Endodermal cell (in vitro differentiated cells): ENCODE data around the gene GSK3A. TPM values are rescaled to one million over a fixed set of nuclear protein-coding genes. Genes with fewer than 3 reads are reported as not detected.

ENCODE experiments used
- DNase-seq: peaks from one replicate; pipeline ENCODE4 v3.0.0-alpha.2; 2017
- H3K27ac ChIP-seq: 2 replicates; pipeline ENCODE4 v1.5.1; 2013; ENCODE audit warnings: mild to moderate bottlenecking, low read depth, low read length, moderate library complexity
- H3K27me3 ChIP-seq: 2 replicates; pipeline ENCODE4 v1.6.1; 2013; ENCODE audit warnings: mild to moderate bottlenecking, low read length, moderate library complexity; ENCODE audit not compliant: insufficient read depth, control insufficient read depth, poor library complexity, severe bottlenecking
- H3K36me3 ChIP-seq: 2 replicates; pipeline ENCODE4 v1.7.0; 2013; ENCODE audit warnings: mild to moderate bottlenecking, low read length, moderate library complexity; ENCODE audit not compliant: control insufficient read depth, insufficient read depth
- H3K4me1 ChIP-seq: one replicate; pipeline ENCODE4 v1.7.0; 2013; ENCODE audit warnings: low read length; ENCODE audit not compliant: control insufficient read depth, insufficient read depth
- H3K4me3 ChIP-seq: 2 replicates; pipeline ENCODE4 v1.5.1; 2013; ENCODE audit warnings: mild to moderate bottlenecking, low read length, moderate library complexity
- H3K9ac ChIP-seq: 2 replicates; pipeline ENCODE4 v1.6.1; 2013; ENCODE audit warnings: mild to moderate bottlenecking, low read length, moderate library complexity; ENCODE audit not compliant: poor library complexity, severe bottlenecking; ENCODE audit errors: extremely low read depth
- H3K9me3 ChIP-seq: 2 replicates; pipeline ENCODE4 v1.6.1; 2013; ENCODE audit warnings: mild to moderate bottlenecking, low read length, moderate library complexity; ENCODE audit not compliant: control insufficient read depth
- H3K27ac Mint-ChIP-seq: 2 replicates; pipeline ENCODE4 v1.8.0; 2020; ENCODE audit warnings: mixed read lengths
- H3K27me3 Mint-ChIP-seq: 2 replicates; pipeline ENCODE4 v1.8.0; 2021; ENCODE audit warnings: mild to moderate bottlenecking, mixed read lengths; ENCODE audit not compliant: insufficient read depth
- H3K36me3 Mint-ChIP-seq: 2 replicates; pipeline ENCODE4 v1.8.0; 2020; ENCODE audit warnings: low read depth, mixed read lengths
- H3K4me1 Mint-ChIP-seq: 2 replicates; pipeline ENCODE4 v1.8.0; 2020; ENCODE audit warnings: mixed read lengths
- H3K4me3 Mint-ChIP-seq: 2 replicates; pipeline ENCODE4 v1.8.0; 2020; ENCODE audit warnings: mild to moderate bottlenecking, moderate library complexity, mixed read lengths
- H3K9me3 Mint-ChIP-seq: 2 replicates; pipeline ENCODE4 v1.8.0; 2020; ENCODE audit warnings: mild to moderate bottlenecking, mixed read lengths
- WGBS, 2 experiments: methylation state at CpG; one replicate each; pipeline versions ENCODE4 v1.1.5 to v1.1.7; 2013; ENCODE audit warnings: missing lambda C conversion rate in 2 of 2, mixed read lengths in 1 of 2; ENCODE audit not compliant: insufficient coverage in 1 of 2, insufficient read length in 1 of 2; 5-methylcytosine and 5-hydroxymethylcytosine counted together
- total RNA-seq, 2 donors: library from RNA; stranded (reverse); fragmentation: NEBNext Ultra II Directional in 1 of 2; extraction: Animal tissue kit (Norgen Biotek cat#: 25700) in 1 of 2; gene quantifications; 2 replicates in 1 of 2; 3 replicates in 1 of 2; pipeline ENCODE4 v1.2.1, GENCODE V29; 2021
- TF ChIP-seq, protein P1 (sequence below): fragments of 200-600 bp; sonication (generic); conservative IDR thresholded peaks from 2 replicates; pipeline ENCODE4 v1.5.0; 2021; ENCODE audit warnings: antibody characterized with exemption, mild to moderate bottlenecking

GSK3A gene
- total RNA-seq, 2 donors from 2014 or later = 52.6 to 55.1 TPM

DNA sequence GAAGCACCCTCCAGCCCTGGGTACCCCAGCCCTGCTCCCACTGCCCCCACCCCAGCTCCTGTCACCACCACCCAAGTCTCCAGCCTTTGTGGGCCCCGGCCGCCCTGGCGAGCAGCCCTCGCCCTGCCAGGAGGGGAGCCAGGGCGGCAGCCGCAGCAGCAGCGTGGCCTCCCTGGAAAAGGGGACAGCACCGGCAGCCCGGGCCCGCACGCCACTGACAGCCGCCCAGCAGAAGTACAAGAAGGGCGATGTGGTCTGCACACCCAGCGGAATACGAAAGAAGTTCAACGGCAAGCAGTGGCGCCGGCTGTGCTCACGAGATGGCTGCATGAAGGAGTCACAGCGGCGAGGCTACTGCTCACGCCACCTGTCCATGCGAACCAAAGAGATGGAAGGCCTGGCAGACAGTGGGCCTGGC lies 30.6 kb upstream of the GSK3A start:
- Mint-ChIP-seq H3K9me3 (no peaks in the 10 kb centered on the region), H3K4me3 (no peak overlapping the region), H3K36me3 (peaks cover 23% of the 10 kb centered on the region), H3K27me3 (no peaks in the 10 kb centered on the region), H3K27ac (no peak overlapping the region), H3K4me1 (peaks cover 19% of the 10 kb centered on the region)
- TF ChIP-seq, protein P1, sequence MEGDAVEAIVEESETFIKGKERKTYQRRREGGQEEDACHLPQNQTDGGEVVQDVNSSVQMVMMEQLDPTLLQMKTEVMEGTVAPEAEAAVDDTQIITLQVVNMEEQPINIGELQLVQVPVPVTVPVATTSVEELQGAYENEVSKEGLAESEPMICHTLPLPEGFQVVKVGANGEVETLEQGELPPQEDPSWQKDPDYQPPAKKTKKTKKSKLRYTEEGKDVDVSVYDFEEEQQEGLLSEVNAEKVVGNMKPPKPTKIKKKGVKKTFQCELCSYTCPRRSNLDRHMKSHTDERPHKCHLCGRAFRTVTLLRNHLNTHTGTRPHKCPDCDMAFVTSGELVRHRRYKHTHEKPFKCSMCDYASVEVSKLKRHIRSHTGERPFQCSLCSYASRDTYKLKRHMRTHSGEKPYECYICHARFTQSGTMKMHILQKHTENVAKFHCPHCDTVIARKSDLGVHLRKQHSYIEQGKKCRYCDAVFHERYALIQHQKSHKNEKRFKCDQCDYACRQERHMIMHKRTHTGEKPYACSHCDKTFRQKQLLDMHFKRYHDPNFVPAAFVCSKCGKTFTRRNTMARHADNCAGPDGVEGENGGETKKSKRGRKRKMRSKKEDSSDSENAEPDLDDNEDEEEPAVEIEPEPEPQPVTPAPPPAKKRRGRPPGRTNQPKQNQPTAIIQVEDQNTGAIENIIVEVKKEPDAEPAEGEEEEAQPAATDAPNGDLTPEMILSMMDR = no peak
- 95 to 96% methylated on average over 22 to 23 of the region's 23 CpGs for WGBS, 2 experiments
- Histone ChIP-seq H3K9me3 (no peaks in the 10 kb centered on the region), H3K27me3 (no peaks in the 10 kb centered on the region), H3K27ac (no peak overlapping the region), H3K36me3 (peaks cover 16% of the 10 kb centered on the region), H3K4me1 (peaks cover 4% of the 10 kb centered on the region), H3K9ac (no peak overlapping the region), H3K4me3 (no peak overlapping the region)
- no peak for DNase-seq

DNA sequence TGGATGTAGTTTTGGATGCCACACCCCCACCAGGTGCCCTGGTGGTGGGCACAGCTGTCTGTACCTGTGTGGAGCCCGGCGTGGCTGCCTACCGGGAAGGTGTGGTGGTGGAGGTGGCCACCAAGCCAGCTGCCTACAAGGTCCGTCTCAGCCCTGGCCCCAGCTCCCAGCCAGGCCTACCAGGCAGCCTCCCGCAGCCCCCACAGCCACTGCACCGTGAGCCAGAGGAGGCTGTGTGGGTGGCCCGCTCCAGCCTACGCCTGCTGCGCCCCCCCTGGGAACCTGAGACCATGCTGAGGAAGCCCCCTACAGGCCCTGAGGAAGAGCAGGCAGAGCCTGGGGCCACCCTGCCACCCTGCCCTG lies 30.1 kb upstream of the GSK3A start:
- Mint-ChIP-seq H3K4me3 (no peak overlapping the region), H3K9me3 (no peaks in the 10 kb centered on the region), H3K36me3 (peaks cover 23% of the 10 kb centered on the region), H3K27me3 (no peaks in the 10 kb centered on the region), H3K27ac (no peak overlapping the region), H3K4me1 (peaks cover 24% of the 10 kb centered on the region)
- TF ChIP-seq, protein P1 = no peak
- WGBS, 2 experiments = 94 to 98% methylated on average over 5 to 9 of the region's 9 CpGs
- H3K27me3 ChIP-seq = no peaks in the 10 kb centered on the region
- H3K9ac ChIP-seq = no peak overlapping the region
- H3K27ac ChIP-seq = no peak overlapping the region
- no peaks in the 10 kb centered on the region for H3K9me3 ChIP-seq
- no peak overlapping the region for H3K4me3 ChIP-seq
- peaks cover 4% of the 10 kb centered on the region for H3K4me1 ChIP-seq
- DNase-seq = no peak
- peaks cover 16% of the 10 kb centered on the region for H3K36me3 ChIP-seq

DNA sequence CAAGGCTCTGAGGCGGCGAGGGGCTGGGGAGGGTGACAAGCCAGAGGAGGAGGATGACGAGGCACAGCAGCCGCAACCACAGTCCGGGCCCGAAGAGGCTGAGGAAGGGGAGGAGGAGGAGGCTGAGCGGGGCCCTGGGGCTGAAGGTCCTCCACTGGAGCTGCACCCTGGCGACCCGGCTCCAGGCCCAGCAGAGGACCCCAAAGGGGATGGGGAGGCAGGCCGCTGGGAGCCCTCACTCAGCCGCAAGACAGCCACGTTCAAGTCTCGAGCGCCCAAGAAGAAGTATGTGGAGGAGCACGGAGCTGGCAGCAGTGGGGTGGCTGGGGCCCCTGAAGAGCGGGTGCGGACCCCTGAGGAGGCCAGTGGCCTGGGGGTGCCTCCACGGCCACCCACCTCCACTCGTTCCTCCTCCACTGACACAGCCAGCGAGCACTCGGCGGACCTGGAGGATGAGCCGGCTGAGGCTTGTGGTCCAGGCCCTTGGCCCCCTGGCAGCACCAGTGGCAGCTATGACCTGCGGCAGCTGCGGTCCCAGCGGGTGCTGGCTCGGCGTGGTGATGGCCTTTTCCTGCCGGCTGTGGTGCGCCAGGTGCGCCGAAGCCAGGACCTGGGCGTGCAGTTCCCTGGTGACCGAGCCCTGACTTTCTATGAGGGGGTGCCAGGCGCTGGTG lies 29.6 kb upstream of the GSK3A start:
- no peak for DNase-seq
- no peaks in the 10 kb centered on the region for H3K27me3 ChIP-seq
- H3K4me1 ChIP-seq = peaks cover 4% of the 10 kb centered on the region
- no peak overlapping the region for H3K9ac ChIP-seq
- Mint-ChIP-seq H3K36me3 (peaks cover 23% of the 10 kb centered on the region), H3K27ac (peak overlapping the region; percentile 65), H3K4me3 (no peak overlapping the region), H3K4me1 (peaks cover 25% of the 10 kb centered on the region), H3K27me3 (no peaks in the 10 kb centered on the region), H3K9me3 (no peaks in the 10 kb centered on the region)
- H3K27ac ChIP-seq = no peak overlapping the region
- H3K4me3 ChIP-seq = no peak overlapping the region
- WGBS, 2 experiments = 95% methylated on average over 19 to 35 of the region's 35 CpGs
- TF ChIP-seq, protein P1 = no peak
- peaks cover 16% of the 10 kb centered on the region for H3K36me3 ChIP-seq
- H3K9me3 ChIP-seq = no peaks in the 10 kb centered on the region
